ENCODE data around the gene KRT8.

GRCh38 chr12:52947738-52948423 lies 43.0 kb upstream of the KRT8 start:
- TF ChIP-seq GATA3 (IDR thresholded peaks at IDR 0.05; ENCODE audit: low read depth, low read length): no peak
- no peak for TF ChIP-seq GATA2 (IDR thresholded peaks at IDR 0.05; ENCODE audit: low read depth, low read length)
